Ishikawa (cell line): Measurements from ENCODE around the gene FGD5.
A peak's percentile ranks its signal among the peaks of the same experiment; 100 is the strongest.

Experiments used
- CEBPB ChIP-seq: IDR thresholded peaks from 2 replicates; pipeline ENCODE4 v1.6.1; 2012
- CREB1 ChIP-seq: IDR thresholded peaks from 2 replicates; pipeline ENCODE4 v1.6.1; 2012; ENCODE audit warnings: low read depth
- EGR1 ChIP-seq: IDR thresholded peaks from 2 replicates; pipeline ENCODE4 v1.6.1; 2012
- EP300 ChIP-seq: IDR thresholded peaks from 2 replicates; pipeline ENCODE4 v1.6.1; 2012; ENCODE audit warnings: borderline replicate concordance
- FOXM1 ChIP-seq: IDR thresholded peaks from 2 replicates; pipeline ENCODE4 v1.6.1; 2012; ENCODE audit warnings: low read depth, borderline replicate concordance
- MAX ChIP-seq: IDR thresholded peaks from 2 replicates; pipeline ENCODE4 v1.6.1; 2012
- NFIC ChIP-seq: IDR thresholded peaks from 2 replicates; pipeline ENCODE4 v1.6.1; 2012
- RAD21 ChIP-seq: IDR thresholded peaks from 2 replicates; pipeline ENCODE4 v1.6.1; 2012; ENCODE audit warnings: low read depth
- TAF1 ChIP-seq: IDR thresholded peaks from 2 replicates; pipeline ENCODE4 v1.6.1; 2012; ENCODE audit warnings: low read depth, mild to moderate bottlenecking
- TCF12 ChIP-seq: IDR thresholded peaks from 2 replicates; pipeline ENCODE4 v1.6.1; 2012; ENCODE audit warnings: low read depth
- TEAD4 ChIP-seq: IDR thresholded peaks from 2 replicates; pipeline ENCODE4 v1.6.1; 2012
- USF1 ChIP-seq: IDR thresholded peaks from 2 replicates; pipeline ENCODE4 v1.6.1; 2012
- YY1 ChIP-seq: IDR thresholded peaks from 2 replicates; pipeline ENCODE4 v1.6.1; 2012; ENCODE audit warnings: low read depth
- ZBTB7A ChIP-seq: IDR thresholded peaks from 2 replicates; pipeline ENCODE4 v1.6.1; 2012; ENCODE audit warnings: low read depth
- TF ChIP-seq, protein P1 (sequence below): IDR thresholded peaks from 2 replicates; pipeline ENCODE4 v1.6.1; 2012; ENCODE audit warnings: low read depth, mild to moderate bottlenecking

The FGD5 gene

GRCh38 chr3:14784087-14784681, 34.6 kb upstream of the FGD5 start:
- no peak for TF ChIP-seq EGR1
- peak; percentile 24; the same call in 1 of the 2 replicates for TF ChIP-seq NFIC

DNA sequence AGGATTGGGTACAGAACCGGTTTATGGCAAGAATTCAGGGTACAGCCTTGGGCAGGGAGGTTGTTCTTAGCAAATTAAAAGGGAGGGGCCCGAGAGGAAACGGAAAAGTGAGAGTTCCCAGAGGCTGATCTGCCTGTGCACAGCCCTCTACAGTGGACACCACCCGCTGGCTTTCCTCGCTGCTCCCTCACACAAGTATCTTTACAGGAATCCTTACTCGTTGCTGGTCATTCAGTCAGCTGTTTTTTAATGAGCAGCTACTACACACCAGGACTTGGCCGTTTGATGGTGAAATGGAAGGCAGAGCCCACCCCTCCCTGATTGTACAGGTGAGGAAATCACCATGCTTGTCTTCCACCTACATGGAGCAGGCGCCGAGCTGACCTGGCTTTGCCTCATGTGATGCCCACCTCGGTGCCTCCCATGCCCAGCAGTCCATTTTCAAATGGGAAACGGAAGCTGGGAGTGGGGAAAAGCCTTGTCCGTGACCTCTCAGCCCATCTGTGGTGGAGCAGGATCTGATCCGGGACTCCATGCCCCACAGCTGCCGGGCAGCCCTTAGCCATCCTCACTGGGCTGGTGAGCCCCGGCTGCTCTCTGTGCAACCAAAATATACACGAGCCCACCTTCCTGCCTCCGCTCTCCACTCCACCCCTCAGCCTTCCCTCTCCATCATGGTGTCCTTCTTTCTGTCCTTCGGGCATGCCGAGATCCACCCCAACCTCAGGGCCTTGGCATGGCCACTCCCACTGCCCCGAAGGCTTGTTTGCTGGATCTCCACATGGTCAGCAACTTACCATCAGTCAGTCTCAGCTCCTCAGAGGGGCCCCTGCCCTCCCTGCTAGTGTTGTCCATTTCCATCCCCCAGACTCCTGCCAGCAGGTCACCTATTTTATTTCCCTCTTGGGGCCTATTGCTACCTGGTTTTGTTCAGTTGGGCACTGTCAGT, 33.3 kb upstream of the FGD5 start:
- no peak for TF ChIP-seq TEAD4
- TF ChIP-seq CREB1 = no peak
- TF ChIP-seq EP300 = no peak
- TF ChIP-seq FOXM1 = no peak
- TF ChIP-seq CEBPB = no peak
- TF ChIP-seq ZBTB7A = no peak
- TF ChIP-seq MAX = no peak
- TF ChIP-seq EGR1 = no peak
- no peak for TF ChIP-seq TAF1
- no peak for TF ChIP-seq USF1
- TF ChIP-seq NFIC = no peak
- no peak for TF ChIP-seq RAD21
- TF ChIP-seq, protein P1, sequence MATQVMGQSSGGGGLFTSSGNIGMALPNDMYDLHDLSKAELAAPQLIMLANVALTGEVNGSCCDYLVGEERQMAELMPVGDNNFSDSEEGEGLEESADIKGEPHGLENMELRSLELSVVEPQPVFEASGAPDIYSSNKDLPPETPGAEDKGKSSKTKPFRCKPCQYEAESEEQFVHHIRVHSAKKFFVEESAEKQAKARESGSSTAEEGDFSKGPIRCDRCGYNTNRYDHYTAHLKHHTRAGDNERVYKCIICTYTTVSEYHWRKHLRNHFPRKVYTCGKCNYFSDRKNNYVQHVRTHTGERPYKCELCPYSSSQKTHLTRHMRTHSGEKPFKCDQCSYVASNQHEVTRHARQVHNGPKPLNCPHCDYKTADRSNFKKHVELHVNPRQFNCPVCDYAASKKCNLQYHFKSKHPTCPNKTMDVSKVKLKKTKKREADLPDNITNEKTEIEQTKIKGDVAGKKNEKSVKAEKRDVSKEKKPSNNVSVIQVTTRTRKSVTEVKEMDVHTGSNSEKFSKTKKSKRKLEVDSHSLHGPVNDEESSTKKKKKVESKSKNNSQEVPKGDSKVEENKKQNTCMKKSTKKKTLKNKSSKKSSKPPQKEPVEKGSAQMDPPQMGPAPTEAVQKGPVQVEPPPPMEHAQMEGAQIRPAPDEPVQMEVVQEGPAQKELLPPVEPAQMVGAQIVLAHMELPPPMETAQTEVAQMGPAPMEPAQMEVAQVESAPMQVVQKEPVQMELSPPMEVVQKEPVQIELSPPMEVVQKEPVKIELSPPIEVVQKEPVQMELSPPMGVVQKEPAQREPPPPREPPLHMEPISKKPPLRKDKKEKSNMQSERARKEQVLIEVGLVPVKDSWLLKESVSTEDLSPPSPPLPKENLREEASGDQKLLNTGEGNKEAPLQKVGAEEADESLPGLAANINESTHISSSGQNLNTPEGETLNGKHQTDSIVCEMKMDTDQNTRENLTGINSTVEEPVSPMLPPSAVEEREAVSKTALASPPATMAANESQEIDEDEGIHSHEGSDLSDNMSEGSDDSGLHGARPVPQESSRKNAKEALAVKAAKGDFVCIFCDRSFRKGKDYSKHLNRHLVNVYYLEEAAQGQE = no peak
- TF ChIP-seq YY1 = no peak
- TF ChIP-seq TCF12 = no peak

GRCh38 chr3:14786369-14786768, 32.4 kb upstream of the FGD5 start:
- no peak for TF ChIP-seq USF1
- TF ChIP-seq EP300 = no peak

DNA sequence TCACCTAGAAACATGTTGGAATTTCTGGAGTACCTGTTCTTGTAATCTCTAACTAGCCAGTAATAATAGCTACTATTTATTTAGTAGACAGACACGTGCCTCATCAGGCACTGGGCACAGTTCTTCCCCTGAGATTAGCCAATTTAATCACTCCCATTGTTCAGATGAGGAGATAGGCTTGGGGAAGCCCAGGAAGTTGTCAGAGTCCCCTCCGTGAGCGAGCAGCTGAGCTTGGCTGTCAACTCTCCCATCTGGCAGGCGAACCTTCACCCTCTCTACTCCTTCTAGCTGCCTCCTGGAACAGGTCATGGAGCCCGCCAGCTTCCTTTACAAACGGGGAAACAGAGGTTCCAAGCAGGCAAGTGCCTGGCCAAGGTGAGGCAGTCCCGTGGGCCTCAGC, 31.1 kb upstream of the FGD5 start:
- TF ChIP-seq NFIC = no peak
- no peak for TF ChIP-seq TEAD4
- TF ChIP-seq RAD21 = no peak
- TF ChIP-seq EP300 = no peak
- TF ChIP-seq CREB1 = no peak
- TF ChIP-seq TCF12 = no peak
- no peak for TF ChIP-seq EGR1
- TF ChIP-seq, protein P1 = no peak
- TF ChIP-seq ZBTB7A = no peak

- TF ChIP-seq TAF1 (no peak), USF1 (peak; percentile 83)
These were observed 30.1 kb upstream of the FGD5 start for GRCh38 chr3:14788644-14789043.

GRCh38 chr3:14789221-14789620, 29.5 kb upstream of the FGD5 start:
- TF ChIP-seq TAF1 (no peak), USF1 (no peak), CREB1 (no peak), CEBPB (no peak), EGR1 (no peak), TCF12 (no peak), NFIC (no peak), RAD21 (no peak), FOXM1 (no peak), YY1 (no peak), ZBTB7A (no peak), EP300 (no peak), TEAD4 (no peak), MAX (no peak)
- TF ChIP-seq, protein P1 = no peak
